Activated CD4-positive, alpha-beta memory T cell treated with anti-CD3 and anti-CD28 coated beads for 36 hours (primary cell): ENCODE data around the gene PLA2R1. TPM values are rescaled to one million over a fixed set of nuclear protein-coding genes. Genes with fewer than 3 reads are reported as not detected.

Experiments used
- CTCF ChIA-PET: fragments of 350-600 bp; sonication (Branson Sonifier 250); formaldehyde crosslinking; loops from one replicate; lab custom pipeline; 2021; ENCODE audit warnings: antibody characterized with exemption, inconsistent platforms; lab: Charles Lee
- POLR2A ChIA-PET: fragments of 350-600 bp; sonication (Branson Sonifier 250); formaldehyde crosslinking; loops from one replicate; lab custom pipeline; 2021; ENCODE audit warnings: antibody characterized with exemption; lab: Charles Lee
- DNase-seq: peaks from one replicate; pipeline ENCODE4 v3.0.0-alpha.2; 2020
- H3K27ac Mint-ChIP-seq: one replicate; pipeline ENCODE4 v1.8.0; 2021; ENCODE audit warnings: mixed read lengths
- H3K27me3 Mint-ChIP-seq: one replicate; pipeline ENCODE4 v1.8.0; 2021; ENCODE audit warnings: mixed read lengths
- H3K36me3 Mint-ChIP-seq: one replicate; pipeline ENCODE4 v1.8.0; 2021; ENCODE audit warnings: mixed read lengths
- H3K4me1 Mint-ChIP-seq: one replicate; pipeline ENCODE4 v1.8.0; 2021; ENCODE audit warnings: low read depth, mixed read lengths
- H3K4me3 Mint-ChIP-seq: one replicate; pipeline ENCODE4 v1.8.0; 2021; ENCODE audit warnings: mild to moderate bottlenecking, mixed read lengths
- H3K9me3 Mint-ChIP-seq: one replicate; pipeline ENCODE4 v1.8.0; 2021; ENCODE audit warnings: mixed read lengths
- intact Hi-C: fragments of 100-400 bp; cut with micrococcal nuclease; formaldehyde crosslinking; loops from one replicate; pipeline ENCODE4 v1.15.1; 2023
- total RNA-seq, 2 experiments: library from RNA; stranded (reverse); gene quantifications; one replicate each; pipeline ENCODE4 v1.2.3, GENCODE V29; 2021

The PLA2R1 gene
- total RNA-seq, 2 experiments from 2014 or later = not detected

- Mint-ChIP-seq H3K4me3 (no peak overlapping the region), H3K36me3 (no peaks in the 10 kb centered on the region), H3K27ac (no peak overlapping the region), H3K9me3 (no peaks in the 10 kb centered on the region), H3K27me3 (peaks cover under 1% of the 10 kb centered on the region), H3K4me1 (peaks cover 53% of the 10 kb centered on the region)
- intact Hi-C loops = no loop called here
- no peak for DNase-seq
- CTCF ChIA-PET = interaction anchor here (3.5 kb wide), 1 partner anchor 10 kb away, joined by 35 read pairs; no protein-coding TSS in a partner anchor
- POLR2A ChIA-PET = no interaction called here
These were observed 151.5 kb downstream of the PLA2R1 start for GRCh38 chr2:159910951-159911350.

GRCh38 chr2:159908623-159909022 lies 153.8 kb downstream of the PLA2R1 start:
- DNase-seq = no peak
- POLR2A ChIA-PET = interaction anchor here (0.8 to 1.8 kb wide), 6 partner anchors 10 to 196 kb away, joined by 3 to 18 read pairs (median 4); partner anchors contain the start of gene MARCHF7
- Mint-ChIP-seq H3K27ac (peak overlapping the region; percentile 28), H3K27me3 (no peaks in the 10 kb centered on the region), H3K36me3 (peaks cover 3% of the 10 kb centered on the region), H3K4me3 (no peak overlapping the region), H3K4me1 (peaks cover 53% of the 10 kb centered on the region), H3K9me3 (no peaks in the 10 kb centered on the region)
- intact Hi-C loops = loop anchor here (1.0 to 10.0 kb wide), 9 partner anchors 12 to 624 kb away; partner anchors contain the start of gene WDSUB1
- CTCF ChIA-PET = interaction anchor here (1.0 to 3.5 kb wide), 3 partner anchors 12 to 30 kb away, joined by 4 to 35 read pairs (median 6); no protein-coding TSS in a partner anchor

GRCh38 chr2:159907909-159908308 lies 154.5 kb downstream of the PLA2R1 start:
- no peaks in the 10 kb centered on the region for H3K9me3 Mint-ChIP-seq
- H3K4me3 Mint-ChIP-seq = no peak overlapping the region
- POLR2A ChIA-PET = interaction anchor here (1.0 to 4.7 kb wide), 4 partner anchors 12 to 196 kb away, joined by 3 to 37 read pairs (median 12); partner anchors contain the start of gene MARCHF7
- no peak for DNase-seq
- H3K27ac Mint-ChIP-seq = no peak overlapping the region
- no peaks in the 10 kb centered on the region for H3K27me3 Mint-ChIP-seq
- intact Hi-C loops = loop anchor here (1.0 to 10.0 kb wide), 9 partner anchors 12 to 623 kb away; partner anchors contain the start of gene WDSUB1
- CTCF ChIA-PET = interaction anchor here (1.0 to 5.4 kb wide), 4 partner anchors 13 to 29 kb away, joined by 4 to 35 read pairs (median 18); no protein-coding TSS in a partner anchor
- peaks cover 10% of the 10 kb centered on the region for H3K36me3 Mint-ChIP-seq
- H3K4me1 Mint-ChIP-seq = peaks cover 56% of the 10 kb centered on the region

GRCh38 chr2:159905926-159906714 lies 156.3 kb downstream of the PLA2R1 start:
- no peak overlapping the region for H3K27ac Mint-ChIP-seq

DNA sequence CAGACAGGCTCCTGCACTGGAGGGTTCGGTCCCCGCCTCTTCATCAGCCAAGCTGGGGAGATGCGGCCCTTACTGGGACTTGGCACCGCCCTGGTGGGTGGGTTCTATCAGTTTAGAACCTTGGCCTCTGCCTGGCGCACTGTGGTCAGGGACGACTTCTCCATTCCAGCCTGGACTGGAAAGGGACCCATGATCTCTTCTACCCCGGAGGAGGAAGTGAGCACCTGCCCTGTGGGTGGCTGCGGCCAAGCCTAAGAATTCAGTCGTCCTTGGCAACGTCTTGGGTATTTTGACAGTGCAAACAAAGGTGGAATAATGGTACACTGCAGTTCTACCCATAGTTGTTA lies 157.5 kb downstream of the PLA2R1 start:
- CTCF ChIA-PET = interaction anchor here (0.8 to 5.4 kb wide), 4 partner anchors 10 to 26 kb away, joined by 3 to 29 read pairs (median 4); no protein-coding TSS in a partner anchor
- peak overlapping the region; percentile 91 for H3K4me3 Mint-ChIP-seq
- no peaks in the 10 kb centered on the region for H3K27me3 Mint-ChIP-seq
- POLR2A ChIA-PET = interaction anchor here (1.2 to 4.7 kb wide), 4 partner anchors 10 to 28 kb away, joined by 5 to 37 read pairs (median 12); no protein-coding TSS in a partner anchor
- peaks cover 68% of the 10 kb centered on the region for H3K4me1 Mint-ChIP-seq
- peak overlapping the region; percentile 92 for H3K27ac Mint-ChIP-seq
- no peaks in the 10 kb centered on the region for H3K9me3 Mint-ChIP-seq
- peaks cover 27% of the 10 kb centered on the region for H3K36me3 Mint-ChIP-seq
- intact Hi-C loops = loop anchor here (1.0 to 10.0 kb wide), 11 partner anchors 15 to 620 kb away; partner anchors contain the start of genes CD302, MARCHF7, RBMS1 and WDSUB1
- no peak for DNase-seq

More at GRCh38 chr2:159905926-159906714, 156.3 kb downstream of the PLA2R1 start:
- H3K4me1 Mint-ChIP-seq = peaks cover 65% of the 10 kb centered on the region
- intact Hi-C loops = loop anchor here (2.0 to 10.0 kb wide), 6 partner anchors 193 to 621 kb away; partner anchors contain the start of genes MARCHF7 and WDSUB1
- no peaks in the 10 kb centered on the region for H3K27me3 Mint-ChIP-seq
- H3K9me3 Mint-ChIP-seq = no peaks in the 10 kb centered on the region
- peak overlapping the region; percentile 40 for H3K4me3 Mint-ChIP-seq
- ChIA-PET CTCF (interaction anchor here (1.4 to 5.4 kb wide), 2 partner anchors 8 to 15 kb away, joined by 4 to 29 read pairs; no protein-coding TSS in a partner anchor), POLR2A (interaction anchor here (1.4 to 4.7 kb wide), 2 partner anchors 11 to 194 kb away, joined by 5 to 37 read pairs; partner anchors contain the start of gene MARCHF7)
- H3K36me3 Mint-ChIP-seq = peaks cover 23% of the 10 kb centered on the region
- DNase-seq = no peak

DNA sequence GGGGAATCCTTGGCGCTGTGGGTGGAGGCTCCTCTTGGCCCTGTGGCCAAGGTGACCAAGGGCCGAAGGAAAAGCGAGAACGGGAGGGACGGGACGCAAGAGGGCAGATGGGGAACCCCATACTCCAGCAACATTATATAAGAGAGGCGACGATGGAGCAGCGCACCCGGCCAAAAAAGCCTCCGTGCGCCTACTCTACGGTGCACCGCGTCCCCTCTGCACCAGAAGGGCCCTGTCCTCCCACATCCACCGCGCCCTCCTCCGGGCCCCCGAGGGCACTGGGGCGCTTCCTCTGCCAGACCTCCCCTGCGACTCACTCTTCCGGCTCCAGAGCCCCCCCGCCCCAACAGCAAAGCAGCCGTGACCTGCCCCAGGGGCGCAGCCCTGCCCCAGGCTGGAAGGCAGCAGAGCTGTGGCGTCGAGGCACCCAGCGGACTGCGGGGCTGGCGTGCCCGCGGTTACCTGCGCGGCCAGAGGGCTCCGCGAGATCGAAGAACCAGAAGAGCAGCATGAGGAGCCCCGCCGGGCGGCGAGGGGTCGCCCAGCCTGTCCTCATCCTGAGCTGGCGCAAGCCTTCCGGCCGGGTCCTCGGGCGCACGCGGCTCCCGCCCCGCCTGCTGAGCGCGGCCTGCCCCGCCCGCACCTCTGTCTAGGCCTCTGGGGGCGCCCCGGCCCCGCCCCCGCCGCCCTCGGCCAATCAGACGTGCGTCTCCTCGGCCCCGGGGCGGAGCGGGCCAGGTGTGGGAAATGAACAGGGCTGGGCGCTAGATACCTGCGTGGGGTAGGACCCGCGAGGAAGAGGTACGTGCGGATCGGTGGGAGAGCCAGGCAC lies 158.1 kb downstream of the PLA2R1 start, which contains the start of gene LY75:
TSS of gene LY75 (minus strand) at position 630 of the 832 bp plus-strand sequence.
- Mint-ChIP-seq H3K9me3 (no peaks in the 10 kb centered on the region), H3K4me3 (peak within 1 kb of the TSS; percentile 91), H3K27me3 (no peaks in the 10 kb centered on the region), H3K27ac (peak within 1 kb of the TSS; percentile 92), H3K36me3 (peaks cover 32% of the 10 kb centered on the region), H3K4me1 (peaks cover 68% of the 10 kb centered on the region)
- CTCF ChIA-PET = interaction anchor here (0.8 to 5.4 kb wide), 4 partner anchors 9 to 25 kb away, joined by 3 to 29 read pairs (median 4); no protein-coding TSS in a partner anchor
- DNase-seq = peak; percentile 88
- POLR2A ChIA-PET = interaction anchor here (0.7 to 4.7 kb wide), 7 partner anchors 9 to 192 kb away, joined by 3 to 37 read pairs (median 5); no protein-coding TSS in a partner anchor
- intact Hi-C loops = loop anchor here (1.0 to 10.0 kb wide), 10 partner anchors 16 to 620 kb away; partner anchors contain the start of genes CD302, MARCHF7, RBMS1 and WDSUB1

GRCh38 chr2:159903443-159904126 lies 158.8 kb downstream of the PLA2R1 start:
- ChIA-PET POLR2A (interaction anchor here (0.7 to 4.7 kb wide), 5 partner anchors 8 to 27 kb away, joined by 3 to 37 read pairs (median 9); no protein-coding TSS in a partner anchor), CTCF (interaction anchor here (1.4 to 5.4 kb wide), 2 partner anchors 18 to 25 kb away, joined by 4 to 29 read pairs; no protein-coding TSS in a partner anchor)
- Mint-ChIP-seq H3K9me3 (no peaks in the 10 kb centered on the region), H3K27me3 (no peaks in the 10 kb centered on the region), H3K36me3 (peaks cover 37% of the 10 kb centered on the region), H3K4me3 (peak overlapping the region; percentile 91), H3K4me1 (peaks cover 68% of the 10 kb centered on the region), H3K27ac (peak overlapping the region; percentile 92)
- DNase-seq = peak; percentile 80
- intact Hi-C loops = loop anchor here (1.0 to 10.0 kb wide), 11 partner anchors 8 to 619 kb away; partner anchors contain the start of genes CD302, MARCHF7, RBMS1 and WDSUB1

- ChIA-PET CTCF (interaction anchor here (5.4 kb wide), 1 partner anchor 19 kb away, joined by 29 read pairs; no protein-coding TSS in a partner anchor), POLR2A (interaction anchor here (2.5 kb wide), 1 partner anchor 18 kb away, joined by 14 read pairs; no protein-coding TSS in a partner anchor)
- Mint-ChIP-seq H3K36me3 (peaks cover 45% of the 10 kb centered on the region), H3K27me3 (no peaks in the 10 kb centered on the region), H3K27ac (peak overlapping the region; percentile 92), H3K4me1 (peaks cover 68% of the 10 kb centered on the region), H3K4me3 (peak overlapping the region; percentile 91), H3K9me3 (no peaks in the 10 kb centered on the region)
- intact Hi-C loops = loop anchor here (1.0 to 10.0 kb wide), 8 partner anchors 7 to 618 kb away; partner anchors contain the start of genes CD302, RBMS1 and WDSUB1
- DNase-seq = no peak
These were observed 159.7 kb downstream of the PLA2R1 start for GRCh38 chr2:159902722-159903121.

GRCh38 chr2:159900343-159900742 lies 162.1 kb downstream of the PLA2R1 start:
- intact Hi-C loops = loop anchor here (5.0 to 10.0 kb wide), 7 partner anchors 103 to 616 kb away; partner anchors contain the start of genes CD302, RBMS1 and WDSUB1
- ChIA-PET POLR2A (interaction anchor here (1.0 to 1.7 kb wide), 2 partner anchors 10 to 21 kb away, joined by 5 to 7 read pairs; no protein-coding TSS in a partner anchor), CTCF (interaction anchor here (0.7 to 2.1 kb wide), 5 partner anchors 19 to 28 kb away, joined by 3 to 5 read pairs (median 4); no protein-coding TSS in a partner anchor)
- Mint-ChIP-seq H3K27ac (no peak overlapping the region), H3K4me1 (peaks cover 80% of the 10 kb centered on the region), H3K4me3 (peak overlapping the region; percentile 58), H3K9me3 (no peaks in the 10 kb centered on the region), H3K27me3 (no peaks in the 10 kb centered on the region), H3K36me3 (peaks cover 60% of the 10 kb centered on the region)
- DNase-seq = no peak

DNA sequence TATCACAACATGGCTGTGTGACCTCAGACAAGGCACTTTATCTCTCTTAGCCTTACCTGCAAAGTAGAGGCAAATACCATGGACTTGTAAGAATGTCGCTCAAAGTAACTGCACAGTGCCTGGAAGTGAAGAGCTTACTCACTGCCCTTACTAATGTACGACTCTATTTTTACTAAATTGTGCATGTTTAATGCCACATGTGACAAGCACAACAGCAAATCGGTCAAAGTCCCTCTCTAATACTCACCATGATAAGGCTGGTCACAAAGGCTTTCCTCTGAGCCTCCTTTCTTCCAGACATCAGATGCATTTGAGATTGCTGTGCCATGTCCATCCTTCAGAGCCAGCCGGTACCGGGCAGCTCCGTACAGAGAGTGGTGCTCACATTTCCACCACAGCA lies 164.0 kb downstream of the PLA2R1 start:
- ChIA-PET CTCF (no interaction called here), POLR2A (no interaction called here)
- H3K27me3 Mint-ChIP-seq = no peaks in the 10 kb centered on the region
- peaks cover 93% of the 10 kb centered on the region for H3K4me1 Mint-ChIP-seq
- no peaks in the 10 kb centered on the region for H3K9me3 Mint-ChIP-seq
- no peak for DNase-seq
- peak overlapping the region; percentile 43 for H3K27ac Mint-ChIP-seq
- intact Hi-C loops = loop anchor here (5.0 to 10.0 kb wide), 2 partner anchors 324 to 1266 kb away; partner anchors contain the start of gene TANK
- H3K36me3 Mint-ChIP-seq = peaks cover 68% of the 10 kb centered on the region
- H3K4me3 Mint-ChIP-seq = no peak overlapping the region
